Measurements from ENCODE around the gene LDLRAP1. TPM values are rescaled to one million over a fixed set of nuclear protein-coding genes. Genes with fewer than 3 reads are reported as not detected.
"Not testable (repeated sequence)": the region's sequence is repeated elsewhere in the genome, so short reads cannot be mapped to it uniquely, and the experiment has no call there.

The LDLRAP1 gene
- total and polyA plus RNA-seq, 2 donors (not counting 1 experiment from before 2014, with no cell fraction given) = 7.3 to 21.0 TPM

DNA sequence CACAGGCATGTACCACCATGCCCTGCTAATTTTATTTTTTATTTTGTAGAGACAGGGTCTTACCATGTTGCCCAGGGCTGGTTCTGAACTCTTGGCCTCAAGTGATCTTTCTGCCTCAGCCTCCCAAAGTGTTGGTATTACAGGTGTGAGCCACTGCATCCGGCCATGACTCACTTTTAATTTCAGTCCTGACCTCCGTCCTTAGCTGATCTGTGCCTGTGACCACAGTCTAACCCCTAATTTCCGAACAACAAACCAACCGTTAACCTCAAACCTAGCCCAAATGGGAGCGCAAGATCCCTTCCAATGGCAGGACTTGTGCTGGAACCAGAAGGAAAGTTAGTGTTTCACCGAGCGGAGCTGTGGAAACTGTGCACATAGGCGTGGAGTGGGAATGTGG, 43.9 kb downstream of the LDLRAP1 start:
- H3K9ac ChIP-seq (ENCODE audit: insufficient read depth, low read length) = no peak overlapping the region
- no peak overlapping the region for H3K4me3 ChIP-seq (replicated peaks in 1 of 4; ENCODE audit: control extremely low read depth in 1 of 4, insufficient read depth in 1 of 4, low read depth in 3 of 4, low read length in 4 of 4)
- no peaks in the 10 kb centered on the region for H3K27me3 ChIP-seq (ENCODE audit: control insufficient read depth, insufficient read depth, low read length)
- TF ChIP-seq EZH2 (IDR thresholded peaks at IDR 0.05; ENCODE audit: low read length, missing control alignments) = no peak
- TF ChIP-seq CTCF (conservative IDR thresholded peaks at IDR 0.05 in 1 of 2, IDR thresholded peaks at IDR 0.05 in 1 of 2; ENCODE audit: low read depth in 1 of 2, low read length in 2 of 2) = no peak
- no peaks in the 10 kb centered on the region for H3K4me1 ChIP-seq (ENCODE audit: control insufficient read depth, extremely low read depth, insufficient read depth, low read length)
- H2AFZ ChIP-seq (ENCODE audit: low read length) = no peak overlapping the region
- no peaks in the 10 kb centered on the region for H4K20me1 ChIP-seq (ENCODE audit: control insufficient read depth, extremely low read depth, insufficient read depth, low read length)
- no peaks in the 10 kb centered on the region for H3K9me3 ChIP-seq (ENCODE audit: control insufficient read depth, insufficient read depth, low read depth, low read length)
- no peak for DNase-seq (ENCODE audit: low read depth in 2 of 2)
- no peak overlapping the region for H3K27ac ChIP-seq (ENCODE audit: insufficient read depth, low read length)
- no peak overlapping the region for H3K4me2 ChIP-seq (ENCODE audit: extremely low read depth, insufficient read depth, low read length)
- H3K79me2 ChIP-seq (ENCODE audit: control insufficient read depth, insufficient read depth, low read length) = no peaks in the 10 kb centered on the region
- no peaks in the 10 kb centered on the region for H3K36me3 ChIP-seq (ENCODE audit: control insufficient read depth, insufficient read depth, low read length)

- not testable (repeated sequence) for H3K27me3 ChIP-seq (ENCODE audit: control insufficient read depth, insufficient read depth, low read length); H2AFZ ChIP-seq (ENCODE audit: low read length)
Measured at GRCh38 chr1:25588224-25588623, 44.8 kb downstream of the LDLRAP1 start.

GRCh38 chr1:25588786-25589185, 45.4 kb downstream of the LDLRAP1 start:
- H3K27ac ChIP-seq (ENCODE audit: insufficient read depth, low read length); H3K4me2 ChIP-seq (ENCODE audit: extremely low read depth, insufficient read depth, low read length); H4K20me1 ChIP-seq (ENCODE audit: control insufficient read depth, extremely low read depth, insufficient read depth, low read length); H3K4me1 ChIP-seq (ENCODE audit: control insufficient read depth, extremely low read depth, insufficient read depth, low read length); H3K36me3 ChIP-seq (ENCODE audit: control insufficient read depth, insufficient read depth, low read length); H3K79me2 ChIP-seq (ENCODE audit: control insufficient read depth, insufficient read depth, low read length); H3K4me3 ChIP-seq (replicated peaks in 1 of 4; ENCODE audit: control extremely low read depth in 1 of 4, insufficient read depth in 1 of 4, low read depth in 3 of 4, low read length in 4 of 4); DNase-seq (ENCODE audit: low read depth in 2 of 2); H3K9ac ChIP-seq (ENCODE audit: insufficient read depth, low read length); H3K27me3 ChIP-seq (ENCODE audit: control insufficient read depth, insufficient read depth, low read length); H2AFZ ChIP-seq (ENCODE audit: low read length); H3K9me3 ChIP-seq (ENCODE audit: control insufficient read depth, insufficient read depth, low read depth, low read length): not testable (repeated sequence)

More at GRCh38 chr1:25588224-25588623, 44.8 kb downstream of the LDLRAP1 start:
- H3K27ac ChIP-seq (ENCODE audit: insufficient read depth, low read length); H3K4me2 ChIP-seq (ENCODE audit: extremely low read depth, insufficient read depth, low read length); H3K79me2 ChIP-seq (ENCODE audit: control insufficient read depth, insufficient read depth, low read length); H3K4me1 ChIP-seq (ENCODE audit: control insufficient read depth, extremely low read depth, insufficient read depth, low read length); H3K9ac ChIP-seq (ENCODE audit: insufficient read depth, low read length); DNase-seq (ENCODE audit: low read depth in 2 of 2); H3K4me3 ChIP-seq (replicated peaks in 1 of 4; ENCODE audit: control extremely low read depth in 1 of 4, insufficient read depth in 1 of 4, low read depth in 3 of 4, low read length in 4 of 4); H4K20me1 ChIP-seq (ENCODE audit: control insufficient read depth, extremely low read depth, insufficient read depth, low read length); H3K9me3 ChIP-seq (ENCODE audit: control insufficient read depth, insufficient read depth, low read depth, low read length); H3K36me3 ChIP-seq (ENCODE audit: control insufficient read depth, insufficient read depth, low read length): not testable (repeated sequence)

- H4K20me1 ChIP-seq (ENCODE audit: control insufficient read depth, extremely low read depth, insufficient read depth, low read length) = no peaks in the 10 kb centered on the region
- H3K4me1 ChIP-seq (ENCODE audit: control insufficient read depth, extremely low read depth, insufficient read depth, low read length) = no peaks in the 10 kb centered on the region
- H3K27ac ChIP-seq (ENCODE audit: insufficient read depth, low read length) = no peak overlapping the region
- TF ChIP-seq EZH2 (IDR thresholded peaks at IDR 0.05; ENCODE audit: low read length, missing control alignments) = no peak
- TF ChIP-seq CTCF (conservative IDR thresholded peaks at IDR 0.05 in 1 of 2, IDR thresholded peaks at IDR 0.05 in 1 of 2; ENCODE audit: low read depth in 1 of 2, low read length in 2 of 2) = peak in 1 of 2 donors; percentile 13
- H3K27me3 ChIP-seq (ENCODE audit: control insufficient read depth, insufficient read depth, low read length) = peaks cover 4% of the 10 kb centered on the region
- no peaks in the 10 kb centered on the region for H3K9me3 ChIP-seq (ENCODE audit: control insufficient read depth, insufficient read depth, low read depth, low read length)
- H3K4me3 ChIP-seq (replicated peaks in 1 of 4; ENCODE audit: control extremely low read depth in 1 of 4, insufficient read depth in 1 of 4, low read depth in 3 of 4, low read length in 4 of 4) = no peak overlapping the region
- H3K9ac ChIP-seq (ENCODE audit: insufficient read depth, low read length) = no peak overlapping the region
- no peak overlapping the region for H2AFZ ChIP-seq (ENCODE audit: low read length)
- no peak for DNase-seq (ENCODE audit: low read depth in 2 of 2)
- no peaks in the 10 kb centered on the region for H3K79me2 ChIP-seq (ENCODE audit: control insufficient read depth, insufficient read depth, low read length)
- H3K4me2 ChIP-seq (ENCODE audit: extremely low read depth, insufficient read depth, low read length) = no peak overlapping the region
- no peaks in the 10 kb centered on the region for H3K36me3 ChIP-seq (ENCODE audit: control insufficient read depth, insufficient read depth, low read length)
Measured at GRCh38 chr1:25590096-25590824, 46.9 kb downstream of the LDLRAP1 start.

Measured in fibroblast of lung (primary cell).